HG02885 (cell line): ENCODE results near the gene NEIL3.

Source experiments
- ATAC-seq: cut with Tn5 transposase; IDR thresholded peaks from one replicate; pipeline ENCODE4 v1.9.1; 2021; ENCODE audit warnings: mild to moderate bottlenecking; ENCODE audit not compliant: unreplicated experiment, poor library complexity

The NEIL3 gene

DNA sequence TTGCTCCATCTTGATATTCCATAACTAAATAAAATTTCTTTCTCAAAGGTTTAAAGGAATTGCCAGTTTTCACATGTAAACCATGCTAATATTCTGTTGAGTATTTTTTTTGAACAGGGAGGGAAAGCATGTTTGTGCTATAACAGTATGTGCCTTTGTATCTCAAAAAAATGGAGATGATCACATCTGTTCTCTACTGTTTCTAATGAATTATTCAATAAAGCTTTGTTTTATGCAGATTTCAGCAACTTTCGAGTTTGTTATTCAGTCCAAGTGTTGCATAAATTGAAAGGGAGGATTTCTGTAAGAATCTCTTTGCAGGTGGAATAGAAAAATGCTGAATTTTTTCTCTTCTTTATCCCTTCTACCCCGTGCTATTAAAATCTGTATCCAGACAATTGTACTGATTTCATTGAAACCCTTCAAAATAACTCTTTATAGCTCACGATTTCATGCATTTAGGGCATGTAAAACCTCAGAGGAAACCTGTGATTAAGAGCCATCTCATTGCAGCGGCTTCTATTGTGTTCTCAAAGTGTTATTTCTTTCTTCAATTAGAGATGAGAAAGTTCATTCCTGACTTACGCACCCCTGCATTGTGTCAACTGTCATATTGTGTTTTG is 42.1 kb downstream of the NEIL3 start:
- ATAC-seq = no peak

- no peak for ATAC-seq
Observed at GRCh38 chr4:177356206-177356605, 46.5 kb downstream of the NEIL3 start.

- ATAC-seq = no peak
Observed at GRCh38 chr4:177356921-177357320, 47.2 kb downstream of the NEIL3 start.

GRCh38 chr4:177367336-177367735 is 57.7 kb downstream of the NEIL3 start:
- no peak for ATAC-seq

- no peak for ATAC-seq
Observed at GRCh38 chr4:177369372-177369771, 59.7 kb downstream of the NEIL3 start.

- ATAC-seq = no peak
Observed at GRCh38 chr4:177371461-177371860, 61.8 kb downstream of the NEIL3 start.

- no peak for ATAC-seq
Observed at GRCh38 chr4:177374966-177375365, 65.3 kb downstream of the NEIL3 start.

DNA sequence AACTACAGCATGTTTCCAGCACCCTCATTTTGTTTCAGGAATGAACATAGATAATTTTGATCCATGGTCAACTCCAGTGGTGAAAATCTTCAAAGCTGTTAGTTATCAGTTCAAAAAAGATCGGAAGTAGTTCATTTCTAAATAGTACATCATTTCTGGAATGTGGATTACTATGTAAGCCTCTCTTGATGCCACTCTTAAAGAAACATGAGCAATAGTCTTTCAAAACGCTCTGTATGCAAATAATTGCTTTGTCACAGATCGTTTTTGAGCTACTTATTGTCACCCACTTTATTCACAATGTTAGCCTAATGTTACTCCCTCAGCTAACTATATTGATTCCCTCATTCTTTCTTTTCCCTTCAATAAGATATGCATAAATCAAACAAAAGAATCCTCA is 65.7 kb downstream of the NEIL3 start:
- no peak for ATAC-seq

GRCh38 chr4:177376024-177376423 is 66.3 kb downstream of the NEIL3 start:
- ATAC-seq = no peak

DNA sequence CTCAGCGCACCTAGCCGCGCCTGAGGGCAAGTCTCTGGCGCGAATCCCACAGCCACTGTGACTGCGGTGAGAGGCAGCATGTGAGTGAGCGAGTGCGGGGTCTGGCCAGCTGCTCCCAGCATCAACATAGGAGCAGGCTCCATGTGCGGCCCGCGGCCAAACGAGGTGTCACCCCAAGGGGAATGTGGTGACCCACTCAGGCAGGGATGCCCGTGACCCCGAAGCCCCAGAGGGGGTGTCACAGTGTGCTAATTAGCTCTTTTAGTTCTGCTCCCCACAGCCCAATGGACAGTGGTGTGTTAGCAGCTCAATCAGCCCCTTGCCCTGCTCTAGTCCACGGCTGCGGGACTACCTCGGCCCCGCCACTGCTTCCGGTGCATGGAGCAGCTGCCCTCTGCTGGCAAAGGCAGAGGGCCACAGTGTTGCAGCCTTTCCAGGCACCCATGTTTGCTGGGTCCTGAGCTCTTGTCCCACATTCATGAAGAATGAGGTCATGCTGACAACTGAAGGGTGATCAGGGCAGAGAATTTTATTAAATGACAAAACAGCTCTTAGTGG is 71.1 kb downstream of the NEIL3 start:
- ATAC-seq = peak; percentile 83

- no peak for ATAC-seq
Observed at GRCh38 chr4:177381762-177382310, 72.2 kb downstream of the NEIL3 start.

DNA sequence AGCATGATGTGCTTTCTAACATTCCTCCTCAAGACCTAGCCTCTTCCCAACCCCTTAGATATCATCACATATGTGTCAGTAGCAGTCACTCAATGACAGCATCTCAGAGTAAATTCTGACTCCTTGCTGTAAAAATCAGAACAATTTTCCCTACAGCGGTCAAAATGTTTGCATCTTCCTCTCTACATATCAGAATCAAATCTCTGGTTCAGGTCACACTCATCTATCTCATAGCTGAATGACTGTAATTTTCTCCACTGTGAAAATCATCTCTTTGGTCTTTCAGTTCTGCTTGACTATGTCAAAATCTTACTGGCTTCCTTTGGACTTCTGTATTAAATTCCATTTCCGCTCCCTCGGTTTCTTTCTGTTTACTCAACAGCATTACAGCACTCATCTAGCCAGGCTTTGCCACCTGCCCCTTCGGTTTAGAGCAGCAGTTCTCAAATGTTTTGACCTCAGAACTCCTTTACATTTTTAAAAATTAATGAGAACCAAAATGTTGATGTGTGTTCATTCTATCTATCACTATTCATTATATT is 75.3 kb downstream of the NEIL3 start:
- no peak for ATAC-seq

- no peak for ATAC-seq
Observed at GRCh38 chr4:177385576-177386277, 76.1 kb downstream of the NEIL3 start.

DNA sequence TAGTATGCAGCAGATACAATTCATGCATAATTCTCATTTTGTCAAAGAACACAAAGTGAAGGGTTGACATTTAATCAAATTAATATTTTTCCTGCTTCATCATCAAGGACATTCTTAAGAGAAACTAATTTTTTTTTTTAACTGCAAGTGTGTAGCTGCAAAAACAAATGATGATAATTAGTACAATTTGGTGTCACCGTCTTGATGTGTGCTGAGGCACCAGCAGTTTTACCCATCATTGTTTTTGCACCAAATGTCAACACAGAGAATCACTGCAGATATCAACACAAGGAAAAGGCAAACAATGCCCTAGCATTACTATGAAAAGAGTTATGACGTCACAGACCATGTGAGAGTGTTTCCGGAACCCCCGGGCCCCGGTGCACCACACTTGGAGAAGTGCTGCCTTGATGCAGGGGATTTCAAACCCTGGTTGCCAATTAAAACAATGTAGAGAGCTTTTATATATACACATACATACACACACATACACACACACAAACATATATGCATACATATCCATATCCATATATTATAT is 76.7 kb downstream of the NEIL3 start:
- no peak for ATAC-seq

DNA sequence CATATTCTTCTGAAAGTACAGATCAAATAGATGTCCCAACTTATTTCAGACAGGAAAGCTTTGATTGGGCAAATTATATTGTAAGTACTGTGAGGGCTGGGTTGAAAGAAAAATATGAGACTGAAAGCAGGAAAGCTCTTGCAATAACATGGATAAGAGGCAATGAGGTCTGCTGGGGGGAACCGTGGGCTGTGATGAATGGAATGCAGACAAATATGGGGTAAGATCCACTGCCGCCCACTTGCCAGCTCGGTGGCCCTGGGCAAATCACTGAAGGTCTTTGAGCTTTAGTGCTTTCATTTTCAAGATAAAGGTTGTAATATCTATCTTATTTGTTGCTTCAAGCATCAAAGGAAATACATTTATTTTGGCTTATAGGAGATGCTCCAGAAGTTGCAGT is 81.6 kb downstream of the NEIL3 start:
- no peak for ATAC-seq

- ATAC-seq = no peak
Observed at GRCh38 chr4:177391953-177392352, 82.3 kb downstream of the NEIL3 start.

- peak; percentile 80 for ATAC-seq
Observed at GRCh38 chr4:177393236-177393635, 83.6 kb downstream of the NEIL3 start.

DNA sequence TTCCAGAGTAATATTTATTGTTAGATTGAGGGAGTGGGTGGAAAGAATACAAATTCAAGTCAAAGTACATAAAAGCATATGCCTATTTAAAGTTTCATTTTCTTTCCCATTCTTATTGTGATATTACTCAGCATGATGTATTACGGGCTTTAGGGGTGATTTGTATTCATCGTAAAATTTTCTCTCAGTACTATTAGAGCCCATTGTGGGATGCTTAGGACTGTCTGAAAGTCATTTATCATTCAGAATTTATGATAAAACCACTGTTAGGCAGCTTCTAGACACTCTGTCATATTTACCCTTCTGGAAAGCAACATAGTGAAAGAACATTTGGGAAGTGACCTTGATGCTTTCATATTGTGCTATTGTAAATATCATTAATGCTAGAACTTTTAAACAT is 86.7 kb downstream of the NEIL3 start:
- peak; percentile 44 for ATAC-seq

- ATAC-seq = no peak
Observed at GRCh38 chr4:177400030-177400429, 90.4 kb downstream of the NEIL3 start.

DNA sequence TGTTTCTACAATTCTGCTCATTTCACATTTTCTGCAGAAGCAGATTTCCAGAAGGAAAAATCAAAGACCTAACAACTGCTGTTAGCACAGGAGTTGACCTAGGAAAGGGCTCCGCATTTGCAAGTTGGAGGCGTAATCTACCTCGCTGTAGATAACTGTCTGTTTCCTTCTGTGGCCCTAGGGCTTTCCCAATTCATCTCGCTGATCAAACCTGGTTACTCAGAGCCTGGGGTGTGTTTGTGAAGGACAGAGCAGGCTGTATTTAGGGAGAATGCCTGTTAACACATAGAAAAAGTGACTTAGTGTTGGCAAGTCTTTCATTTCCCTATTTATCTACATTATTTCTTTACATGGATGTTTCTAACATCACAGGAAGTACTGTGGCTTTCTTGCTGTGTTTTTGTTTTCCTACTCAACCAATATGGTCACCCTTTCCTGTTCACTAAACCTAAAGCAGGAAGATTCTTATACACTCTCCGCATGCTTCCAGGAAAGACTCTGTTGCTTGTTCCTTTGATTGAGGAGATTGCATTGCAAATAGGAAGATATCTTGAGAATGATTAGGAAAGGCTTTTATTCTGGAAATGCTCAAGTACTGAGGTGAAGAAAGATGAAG is 92.1 kb downstream of the NEIL3 start:
- ATAC-seq = no peak

- ATAC-seq = no peak
Observed at GRCh38 chr4:177403746-177404145, 94.1 kb downstream of the NEIL3 start.
